GM19099 (cell line): ENCODE results near the gene KCP.

Source experiments
- POLR2A ChIP-seq: IDR thresholded peaks from 3 replicates; pipeline ENCODE4 v1.6.1; 2011; ENCODE audit warnings: low read depth; ENCODE audit not compliant: insufficient read length; ENCODE audit errors: extremely low read depth

KCP gene

DNA sequence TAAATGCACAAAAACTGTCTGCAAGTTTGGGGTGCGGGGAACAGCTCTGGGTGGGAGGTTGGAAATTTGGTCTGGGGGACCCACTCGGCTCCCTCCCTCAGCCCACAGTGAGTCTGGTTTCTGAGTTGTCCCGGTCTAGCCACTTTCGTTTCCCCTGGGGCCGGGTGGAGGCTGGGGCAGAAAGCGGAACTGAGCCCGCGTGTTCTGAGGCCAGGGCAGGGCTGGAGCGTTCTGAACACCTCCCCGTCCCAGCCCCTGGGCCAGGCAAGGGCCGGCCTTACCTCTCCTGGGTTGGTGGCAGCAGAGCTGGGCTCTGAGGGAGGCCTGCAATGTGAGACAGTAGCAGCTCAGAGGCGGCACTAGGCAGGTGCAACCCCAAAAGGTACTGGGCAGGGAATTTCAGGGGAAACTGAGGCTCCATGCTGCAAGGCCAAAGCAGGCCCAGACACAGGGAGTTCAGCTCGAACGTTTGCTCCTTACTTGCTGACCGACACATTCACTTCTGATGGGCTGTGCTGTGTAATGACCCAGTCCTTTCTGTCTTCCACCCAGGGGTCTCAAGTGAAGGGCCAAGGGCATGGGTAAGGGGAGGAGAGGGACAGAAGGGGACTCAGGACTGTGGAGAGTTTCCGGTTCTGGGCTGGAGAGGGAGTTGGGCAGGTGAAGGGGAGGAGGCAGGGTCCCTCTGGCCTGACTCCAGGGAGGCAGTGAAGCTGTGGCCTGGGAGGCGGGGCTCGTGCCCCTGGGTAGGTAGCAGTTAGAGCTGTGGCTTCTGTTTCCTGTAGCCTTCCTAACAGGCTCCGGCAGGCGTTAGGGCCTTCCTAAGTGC lies 30.2 kb upstream of the KCP start:
- TF ChIP-seq POLR2A = peak; percentile 68

DNA sequence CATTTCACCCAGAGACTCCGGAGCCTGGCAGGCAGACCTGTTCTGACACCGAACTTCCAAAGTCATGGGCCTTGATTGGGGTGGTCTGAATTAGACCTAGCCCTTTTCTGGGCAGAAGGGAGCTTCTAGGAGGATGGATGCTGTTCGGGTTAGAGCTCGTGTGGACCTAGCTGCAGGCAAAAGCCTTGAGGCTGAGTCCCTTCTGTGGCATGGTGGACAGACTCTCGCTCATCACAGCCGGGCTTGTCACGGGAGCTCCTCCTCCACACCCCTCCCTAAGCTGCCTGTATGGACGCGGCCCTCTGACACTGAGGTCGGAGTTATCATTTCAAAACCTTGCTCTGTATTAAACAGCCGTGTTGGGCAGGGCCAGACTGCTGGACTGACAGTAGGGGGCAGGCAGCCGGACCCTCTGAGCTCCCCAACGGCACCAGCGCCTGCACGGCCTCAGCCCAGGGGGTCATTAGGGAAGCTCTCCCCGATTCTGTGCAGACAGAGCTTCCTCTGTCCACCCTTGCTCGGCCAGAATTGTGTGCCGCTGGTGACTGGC lies 29.4 kb upstream of the KCP start:
- peak; percentile 57 for TF ChIP-seq POLR2A

DNA sequence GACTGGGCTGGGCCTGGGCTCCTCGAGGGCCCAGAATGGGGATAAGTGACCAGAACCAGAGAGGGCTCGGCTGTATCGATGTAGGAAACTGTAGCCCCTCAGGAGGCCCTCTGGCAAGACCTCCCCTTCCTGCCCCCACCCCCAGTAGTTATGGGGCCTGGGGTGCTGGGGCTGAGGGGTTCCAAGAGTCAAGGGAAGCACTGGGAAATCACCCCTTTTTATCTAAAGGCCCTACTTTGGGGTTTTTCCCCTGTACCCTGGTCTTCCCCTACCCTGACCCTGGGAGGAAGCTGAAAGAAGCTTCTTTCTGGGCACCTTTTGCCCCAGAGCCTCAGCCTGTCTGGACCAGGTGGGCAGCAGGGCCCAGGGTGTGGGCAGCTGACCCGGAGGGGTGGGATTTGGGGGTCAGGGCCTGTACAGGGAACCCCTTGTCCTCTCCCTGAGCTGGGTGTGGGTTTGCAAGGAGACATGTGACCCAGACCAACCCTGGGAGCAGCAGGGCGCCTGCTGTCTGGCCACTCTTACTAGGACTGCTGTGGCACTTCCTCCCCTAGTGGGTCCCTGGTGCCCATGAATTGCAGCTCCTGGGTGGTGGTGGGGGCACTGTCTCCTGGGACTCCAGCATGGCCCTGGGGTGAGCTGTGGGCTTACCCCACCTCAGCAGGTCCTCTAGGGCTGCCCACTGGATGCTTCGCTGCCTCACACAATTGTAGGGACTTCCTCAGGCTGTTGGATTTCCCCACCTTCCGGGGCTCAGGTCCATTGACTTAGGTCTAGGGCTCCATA lies 28.8 kb upstream of the KCP start:
- no peak for TF ChIP-seq POLR2A

DNA sequence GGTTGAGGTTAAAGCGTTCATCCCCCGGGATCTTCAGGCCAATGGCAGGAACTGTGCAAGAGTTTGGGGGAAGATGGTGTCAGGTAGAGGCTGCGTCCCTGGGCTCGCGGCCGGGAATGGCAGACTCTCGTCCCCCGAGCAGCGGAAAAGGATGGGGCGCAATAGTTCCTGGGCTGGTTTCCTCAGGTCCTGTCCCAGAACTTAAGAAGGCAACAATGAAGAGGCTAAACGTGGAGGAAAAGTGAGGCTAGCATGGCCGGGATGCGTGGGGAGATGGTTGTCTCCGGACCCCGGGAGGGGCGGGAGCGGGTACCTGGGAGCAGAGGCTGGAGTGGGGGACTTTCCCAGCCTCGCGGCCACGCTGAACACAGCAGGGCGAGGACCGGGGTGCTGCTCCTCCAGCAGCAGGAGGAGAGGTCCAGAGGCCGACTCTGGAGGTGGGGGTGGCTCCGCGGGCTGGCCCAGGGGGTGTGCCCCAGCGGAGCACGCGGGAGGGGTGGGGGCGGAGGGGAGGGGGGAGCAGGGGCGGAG lies 28.1 kb upstream of the KCP start:
- TF ChIP-seq POLR2A = peak; percentile 88

DNA sequence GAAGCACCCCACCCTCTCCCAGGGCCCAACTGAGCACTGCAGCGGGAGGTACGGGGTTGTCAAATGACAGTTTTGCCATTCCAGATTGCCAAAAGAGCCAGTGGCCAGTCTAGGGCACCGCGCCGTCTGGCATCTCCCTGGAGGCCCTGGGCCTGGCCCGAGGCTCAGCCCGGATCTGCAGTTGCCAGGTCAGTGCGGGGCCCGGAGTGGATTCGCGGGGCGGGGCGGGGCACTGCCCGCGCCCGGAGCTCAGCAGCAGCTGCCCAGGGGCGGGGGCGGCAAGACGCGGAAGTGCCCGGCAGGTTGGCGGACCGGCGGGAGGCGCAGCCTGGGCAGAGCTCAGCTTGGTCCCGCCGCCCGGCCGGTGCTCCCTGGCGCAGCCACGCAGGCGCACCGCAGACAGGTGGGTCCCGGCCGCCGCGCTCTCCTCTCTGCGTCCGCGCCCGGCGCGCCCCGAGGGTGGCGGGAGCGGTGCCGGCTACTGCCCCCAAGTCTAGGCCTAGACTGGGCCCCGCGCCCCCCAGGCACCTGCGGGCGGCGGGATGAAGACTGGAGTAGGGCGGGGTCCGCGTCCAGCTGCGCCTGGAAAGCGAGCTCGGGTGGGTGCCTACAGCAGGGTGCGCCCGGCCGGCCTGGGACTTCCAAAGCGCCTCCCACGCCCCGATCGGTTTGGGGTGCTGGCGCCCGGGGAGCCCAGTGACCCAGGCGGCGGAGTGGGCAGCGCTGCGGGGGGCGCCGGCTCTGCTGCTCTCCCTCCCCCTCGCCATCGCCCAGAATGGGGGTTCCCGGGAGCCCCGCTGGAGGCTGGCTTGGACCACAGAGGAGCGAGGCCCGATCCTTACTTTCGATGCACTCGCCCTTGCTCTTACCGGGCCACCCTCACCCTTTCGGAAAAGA lies 27.4 kb upstream of the KCP start, which contains the start of gene IRF5:
TSS of gene IRF5 (plus strand) at position 281 of the 897 bp plus-strand sequence. CDS start 4,155 bp downstream, outside the sequence.
- TF ChIP-seq POLR2A = peak; percentile 73

DNA sequence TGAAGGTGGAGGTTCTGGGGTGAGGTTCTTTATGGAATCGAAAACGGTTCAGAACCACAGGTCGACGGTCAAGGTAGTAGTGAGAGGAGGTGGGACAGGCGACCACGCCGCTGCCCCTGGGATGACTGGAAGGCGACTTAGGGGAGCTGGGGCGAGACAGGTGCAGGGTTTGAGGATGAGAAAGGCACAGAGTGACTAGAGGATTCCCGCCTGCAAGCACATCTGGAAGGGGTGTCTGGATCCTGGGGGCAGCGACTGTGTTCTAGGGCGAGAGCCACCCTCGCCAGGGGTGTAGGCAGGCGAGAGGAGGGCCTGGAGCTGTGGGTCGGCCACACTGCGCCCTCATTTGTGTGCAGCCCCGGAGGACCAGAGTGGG lies 26.8 kb upstream of the KCP start:
- TF ChIP-seq POLR2A = no peak

DNA sequence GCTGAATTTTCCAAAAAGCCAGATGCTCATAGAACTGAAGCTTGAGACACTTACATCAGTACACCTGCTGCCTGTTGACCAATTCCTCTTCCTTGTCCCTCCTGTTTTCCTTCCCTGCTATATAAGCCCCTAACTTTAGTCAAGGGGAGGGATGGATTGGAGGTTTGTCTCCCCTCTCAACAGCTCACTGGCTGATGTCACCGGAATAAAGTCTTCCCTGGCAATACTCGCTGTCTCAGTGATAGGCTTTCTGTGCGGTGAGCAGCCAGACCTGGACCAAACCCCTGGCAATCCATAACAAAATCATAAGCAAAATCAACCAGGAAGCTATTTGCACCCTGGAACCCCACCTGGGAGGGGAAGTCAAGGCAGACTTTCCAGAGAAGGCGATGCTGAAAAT lies 26.3 kb upstream of the KCP start:
- TF ChIP-seq POLR2A = peak; percentile 2

DNA sequence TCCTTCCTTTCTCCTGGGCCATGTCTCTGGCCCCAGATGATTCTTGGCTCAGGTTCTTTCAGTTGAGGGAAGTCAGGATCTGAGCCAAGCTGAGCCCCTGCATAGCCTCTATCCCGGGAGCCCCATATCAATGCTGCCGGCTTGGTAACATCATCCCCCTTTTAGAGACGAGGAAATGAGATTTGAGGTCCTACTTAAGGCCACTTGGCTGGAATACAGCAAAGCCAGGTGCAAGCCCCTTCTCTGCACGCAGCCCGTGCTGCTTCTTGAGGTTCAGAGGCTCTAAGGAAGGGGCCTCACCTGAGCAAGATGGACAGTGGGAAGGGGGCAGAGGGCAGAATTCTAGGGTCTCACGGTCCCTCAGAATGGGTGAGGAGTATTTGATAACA lies 24.8 kb upstream of the KCP start:
- no peak for TF ChIP-seq POLR2A

DNA sequence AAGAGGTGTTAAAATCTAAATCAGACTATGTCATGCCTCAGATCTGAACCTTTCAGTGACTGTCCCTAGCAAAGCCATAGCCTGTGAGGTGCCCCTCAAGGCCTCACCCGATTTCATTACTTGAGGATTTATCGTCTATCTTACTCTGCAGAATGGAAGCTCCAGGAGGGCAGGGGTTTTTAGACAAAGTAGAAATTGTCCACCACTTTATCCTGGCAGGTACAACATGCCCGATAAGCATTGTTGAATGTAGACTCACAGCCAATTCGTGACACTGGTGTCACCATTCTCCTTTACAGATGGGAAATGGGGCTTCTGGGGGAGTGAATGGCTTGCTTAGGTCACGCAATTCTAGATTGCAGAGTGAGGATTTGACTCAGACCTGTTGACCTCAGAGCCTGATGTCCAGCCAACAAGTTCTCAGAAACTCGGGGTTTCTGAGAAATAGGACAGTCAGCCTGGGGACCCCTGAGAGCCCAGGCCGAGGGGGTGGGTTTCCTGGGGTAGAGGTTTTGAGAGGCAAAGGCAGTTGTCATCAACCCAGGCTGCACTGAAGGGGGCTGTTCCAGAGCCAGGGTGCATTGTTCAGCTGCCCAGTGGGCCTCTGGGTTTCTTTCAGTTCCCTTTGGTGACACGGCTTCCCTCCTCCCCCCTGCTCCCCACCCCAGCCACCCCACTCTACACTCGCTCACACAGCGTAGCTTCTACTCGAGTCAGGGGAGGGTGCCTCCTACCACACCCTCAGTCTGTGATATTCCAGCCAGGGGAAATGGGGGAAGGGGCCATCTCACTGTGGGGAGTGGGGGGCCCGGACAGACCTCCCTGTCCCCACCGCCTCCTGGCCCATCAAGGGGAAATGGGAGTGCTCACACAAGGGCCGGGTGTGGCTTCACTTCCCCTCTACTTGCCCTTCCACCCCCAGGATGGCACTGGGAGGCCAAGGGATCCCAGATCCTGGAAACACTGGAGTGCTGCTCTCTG lies 24.1 kb upstream of the KCP start:
- peak; percentile 57 for TF ChIP-seq POLR2A

DNA sequence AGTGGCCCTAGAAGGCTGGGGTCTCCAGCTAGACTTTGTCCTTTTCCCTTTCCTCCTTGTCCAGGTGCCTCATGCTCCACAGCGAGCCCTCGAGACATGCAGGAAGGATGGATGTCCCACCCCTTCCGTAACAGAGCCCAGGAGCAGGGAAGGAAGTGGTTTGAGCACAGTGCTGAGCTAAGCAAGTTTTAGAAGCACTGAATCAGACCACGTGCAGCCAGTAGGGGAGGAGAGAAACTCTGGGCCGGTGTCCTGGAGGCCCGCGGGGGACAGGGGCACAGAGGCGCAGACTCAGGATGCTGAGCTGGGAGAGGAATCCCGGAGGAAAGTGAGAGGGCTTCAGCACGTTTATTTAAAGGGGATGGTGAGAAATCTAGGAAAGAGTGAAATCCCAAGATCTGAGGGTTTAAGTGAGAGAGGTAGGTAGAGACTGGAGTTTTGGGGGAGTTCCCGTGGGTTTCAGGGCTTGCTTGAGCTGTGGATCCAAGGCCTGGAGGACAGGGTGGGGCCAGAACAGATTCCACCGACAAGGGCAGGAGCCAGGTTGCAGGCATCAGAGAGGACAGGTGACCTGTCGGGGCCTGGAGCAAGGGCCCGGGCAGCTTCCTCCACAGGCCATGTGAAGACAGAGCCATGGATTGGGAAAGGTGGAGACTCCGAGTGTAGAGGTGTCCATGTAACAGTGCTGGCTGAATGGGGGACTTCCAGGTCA lies 22.8 kb upstream of the KCP start:
- TF ChIP-seq POLR2A = peak; percentile 58

DNA sequence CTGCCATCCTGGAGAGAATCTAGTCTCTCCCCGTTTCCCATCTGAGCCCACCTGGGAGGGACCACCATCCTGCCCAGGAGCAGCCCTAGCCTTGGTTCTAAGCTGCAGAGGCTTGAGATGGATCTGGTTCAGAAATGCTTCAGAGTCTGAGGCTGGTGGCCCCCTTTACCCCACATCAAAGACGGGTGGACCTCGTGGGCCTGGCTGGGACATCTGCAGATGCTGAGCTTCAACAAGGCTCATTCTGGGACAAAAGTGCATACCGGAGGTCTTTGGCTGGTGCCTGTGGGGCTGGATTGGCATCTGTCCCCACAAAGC lies 22.3 kb upstream of the KCP start:
- TF ChIP-seq POLR2A = no peak

DNA sequence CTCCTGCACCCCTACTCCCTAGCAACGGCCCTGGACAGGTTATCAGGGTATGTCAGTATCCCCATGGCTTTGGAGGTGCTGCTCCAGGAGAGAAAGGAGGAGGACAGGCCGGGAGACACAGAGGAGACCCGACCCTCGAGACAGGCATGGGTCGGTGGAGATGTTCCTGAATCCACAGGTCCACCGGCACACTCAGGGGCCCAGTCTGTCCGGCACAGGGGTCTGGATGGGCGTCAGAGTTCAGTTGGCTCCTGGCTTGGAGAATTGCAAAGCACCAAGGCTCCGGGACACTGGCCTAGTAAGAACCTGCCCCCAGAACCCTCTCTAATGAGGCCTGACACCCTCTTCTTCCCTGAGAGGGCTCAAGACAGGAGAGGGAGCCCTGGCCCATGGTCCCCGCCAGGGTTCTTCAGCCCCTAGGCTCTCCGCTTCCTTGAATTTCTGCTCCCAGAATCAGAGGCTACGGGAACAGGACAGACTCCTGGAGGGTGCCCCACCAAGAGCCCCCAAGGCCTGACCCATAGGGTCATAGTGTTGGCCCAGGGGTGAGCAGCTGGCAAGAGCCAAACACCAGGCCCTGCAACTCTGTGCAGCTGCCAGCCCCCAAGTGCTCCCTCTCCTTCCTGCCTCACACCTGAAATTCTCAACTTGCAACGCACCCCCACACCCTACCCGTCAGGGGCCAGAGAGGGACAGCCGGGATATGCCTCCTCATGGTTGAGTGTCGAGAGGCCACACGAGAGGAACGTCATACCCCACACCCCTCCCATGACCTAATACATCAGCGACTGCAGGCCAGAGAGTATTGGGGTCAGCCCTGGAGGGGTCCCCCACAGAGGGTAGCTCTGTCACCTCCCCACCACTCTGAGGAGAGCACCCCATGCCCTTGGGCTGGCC lies 21.7 kb upstream of the KCP start:
- no peak for TF ChIP-seq POLR2A

DNA sequence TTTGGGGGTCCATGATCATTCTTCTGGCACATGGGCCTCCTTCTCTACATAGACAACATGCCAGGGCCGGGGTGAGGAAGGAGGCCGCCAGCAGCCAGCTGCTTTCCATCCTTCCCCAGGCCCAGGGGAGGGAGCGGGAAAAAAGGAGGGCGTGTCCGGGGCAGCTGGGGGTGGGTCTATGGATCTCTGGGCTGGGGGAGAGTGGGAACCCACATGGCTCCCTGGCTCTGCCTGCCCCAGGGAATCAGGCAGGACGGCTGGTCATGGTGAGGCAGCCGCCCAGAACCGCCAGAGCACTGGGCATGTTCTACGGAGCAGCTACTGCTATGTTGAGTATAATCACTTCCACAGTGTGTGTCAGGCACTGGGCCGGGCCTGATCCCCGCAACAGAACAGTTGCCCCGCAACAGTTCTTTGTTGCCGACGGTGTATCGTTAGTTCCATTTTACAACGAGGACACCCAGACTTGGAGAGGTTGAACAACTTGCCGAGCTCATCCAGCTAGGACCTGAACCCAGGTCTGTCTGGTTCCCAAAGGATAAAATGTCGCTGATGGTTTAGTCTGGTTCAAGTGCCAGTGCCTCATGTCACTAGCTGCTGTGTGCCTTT lies 20.8 kb upstream of the KCP start:
- no peak for TF ChIP-seq POLR2A
